ENCODE results near the gene TMEM26. TPM values are rescaled to one million over a fixed set of nuclear protein-coding genes. Genes with fewer than 3 reads are reported as not detected.

TMEM26 gene
- total and polyA plus RNA-seq, 2 of the 8 experiments (the other 6 are each of a cell fraction or from before 2014, with no cell fraction given): 1.6 to 2.8 TPM

DNA sequence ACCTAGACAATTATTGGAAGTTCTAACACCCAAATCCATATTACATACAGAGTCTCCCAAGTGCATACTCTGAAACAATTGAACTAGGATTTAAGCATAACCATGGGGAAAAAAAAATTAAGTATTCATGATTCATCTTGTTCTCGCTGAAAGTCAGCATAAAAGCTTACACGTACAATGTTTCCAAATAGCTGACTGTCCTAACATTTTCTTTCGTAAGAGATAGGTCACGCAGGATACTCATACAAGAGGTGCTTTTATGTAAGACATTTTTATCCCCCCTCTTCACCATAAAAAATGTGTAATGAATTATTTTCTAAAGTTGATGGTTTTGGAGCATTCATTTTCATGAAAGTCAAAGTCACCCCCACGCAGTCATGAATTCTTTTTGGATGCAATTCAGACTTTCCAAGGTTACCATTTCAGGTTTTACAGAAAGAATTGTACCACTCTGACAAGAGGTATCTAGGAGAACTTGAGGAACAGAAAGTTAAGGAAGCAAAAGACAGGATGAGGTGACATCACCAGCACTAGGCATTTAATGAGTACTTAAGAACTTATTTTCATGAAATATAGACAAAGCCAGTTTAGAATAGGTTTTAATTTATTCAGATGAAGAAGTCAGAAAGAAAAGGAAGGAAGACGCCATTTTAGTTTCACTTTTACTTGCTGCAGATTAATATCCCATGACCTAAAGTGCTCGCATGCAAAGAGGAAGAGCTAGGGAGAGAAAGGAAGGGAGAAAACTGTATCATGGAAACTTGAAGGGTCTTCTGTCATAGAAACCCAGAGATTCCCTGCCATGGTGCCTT, 55.8 kb downstream of the TMEM26 start:
- ChIA-PET CTCF (ENCODE audit: partially characterized antibody) (no interaction called here), POLR2A (ENCODE audit: partially characterized antibody) (no interaction called here)
- H3K56ac ChIP-seq (replicated peaks; ENCODE audit: insufficient read length, low read depth, low read length): no peak overlapping the region
- no peak overlapping the region for H3K4ac ChIP-seq (replicated peaks; ENCODE audit: insufficient read length, low read depth, low read length)
- H3K14ac ChIP-seq (ENCODE audit: insufficient read length): no peak overlapping the region
- no peaks in the 10 kb centered on the region for H3K23me2 ChIP-seq (ENCODE audit: low read depth, low read length)
- no peaks in the 10 kb centered on the region for H3K79me2 ChIP-seq (ENCODE audit: control insufficient read depth in 1 of 2, insufficient read depth in 2 of 2, low read length in 2 of 2)
- H2BK15ac ChIP-seq (ENCODE audit: low read length): no peak overlapping the region
- no peak overlapping the region for H4K5ac ChIP-seq (ENCODE audit: insufficient read length, low read depth, low read length)
- no peaks in the 10 kb centered on the region for H3K4me1 ChIP-seq (replicated peaks in 1 of 4; ENCODE audit: control insufficient read depth in 3 of 4, insufficient read depth in 4 of 4, low read length in 3 of 4)
- no peaks in the 10 kb centered on the region for H4K20me1 ChIP-seq (replicated peaks in 1 of 2; ENCODE audit: control insufficient read depth in 1 of 2, insufficient read depth in 2 of 2, low read length in 2 of 2)
- DNase-seq (ENCODE audit: low read depth in 1 of 2, low spot score in 2 of 2) (no peak), FAIRE-seq (no peak)
- H2BK20ac ChIP-seq (ENCODE audit: low read length): no peak overlapping the region
- 96% methylated on average over 7 of the region's 7 CpGs; no CpG with 5 or more reads in 1 of the 2 experiments for WGBS, 2 experiments (ENCODE audit: extremely low coverage in 1 of 2, insufficient coverage in 1 of 2, insufficient read length in 1 of 2, insufficient replicate concordance in 2 of 2, low coverage in 1 of 2, low lambda C conversion rate in 2 of 2, missing lambda C conversion rate in 1 of 2)
- H3K18ac ChIP-seq (ENCODE audit: extremely low read depth, low read length): no peak overlapping the region
- no peaks in the 10 kb centered on the region for H3K9me3 ChIP-seq (ENCODE audit: insufficient read depth in 2 of 2, low read depth in 1 of 2, low read length in 1 of 2)
- H3K4me2 ChIP-seq (ENCODE audit: insufficient read depth in 1 of 2, low read depth in 2 of 2, low read length in 2 of 2): no peak overlapping the region
- no peak overlapping the region for H2AK5ac ChIP-seq (ENCODE audit: low read depth, low read length)
- H3K36me3 ChIP-seq (ENCODE audit: control insufficient read depth in 2 of 4, insufficient read depth in 4 of 4, low read length in 3 of 4): no peaks in the 10 kb centered on the region
- no peak overlapping the region for H2BK5ac ChIP-seq (ENCODE audit: low read depth, low read length)
- H3K4me3 ChIP-seq (ENCODE audit: extremely low read depth in 1 of 4, insufficient read depth in 2 of 4, low read depth in 3 of 4, low read length in 4 of 4): no peak overlapping the region
- H3K9ac ChIP-seq (replicated peaks in 1 of 4; ENCODE audit: extremely low read depth in 1 of 4, low read depth in 3 of 4, low read length in 3 of 4): no peak overlapping the region
- H3K23ac ChIP-seq (ENCODE audit: insufficient read length): no peak overlapping the region
- no peak overlapping the region for H4K8ac ChIP-seq (ENCODE audit: extremely low read depth, insufficient read depth, low read length)
- H3K79me1 ChIP-seq (ENCODE audit: low read depth, low read length): no peaks in the 10 kb centered on the region
- H4K91ac ChIP-seq (replicated peaks; ENCODE audit: insufficient read length, low read length): no peak overlapping the region
- no peak overlapping the region for H3K27ac ChIP-seq (ENCODE audit: low read depth, low read length)
- no peak overlapping the region for H2BK120ac ChIP-seq (replicated peaks; ENCODE audit: low read depth, low read length)
- no peaks in the 10 kb centered on the region for H3K27me3 ChIP-seq (replicated peaks in 1 of 4; ENCODE audit: control insufficient read depth in 3 of 4, extremely low read depth in 1 of 4, insufficient read depth in 3 of 4, low read length in 3 of 4)
- peak overlapping the region; percentile 76; the same call in 1 of the 2 replicates for H2AFZ ChIP-seq (ENCODE audit: low read length)
- H2BK12ac ChIP-seq (ENCODE audit: low read depth, low read length): no peak overlapping the region
- TF ChIP-seq EGR1 (IDR thresholded peaks at IDR 0.05; ENCODE audit: borderline replicate concordance, low read depth, low read length) (no peak), KDM4A (IDR thresholded peaks at IDR 0.05; ENCODE audit: low read depth, low read length, severe bottlenecking) (no peak), SP4 (IDR thresholded peaks at IDR 0.05; ENCODE audit: low read length) (no peak)
